HepG2 (cell line): Measurements from ENCODE around the gene LEUTX. TPM values are rescaled to one million over a fixed set of nuclear protein-coding genes. Genes with fewer than 3 reads are reported as not detected.
A peak's percentile ranks its signal among the peaks of the same experiment; 100 is the strongest.

Experiments used
- ATAC-seq: fragments of 200-7000 bp; cut with Tn5 transposase; 3 replicates; pipeline ENCODE4 v1.9.1; 2020; ENCODE audit warnings: mild to moderate bottlenecking, moderate library complexity
- BruUV-seq: library from RNA; stranded (reverse); fragments of 400-500 nt; replicated peaks from 2 replicates; lab custom pipeline; 2021; lab: Mats Ljungman, UMichigan
- CTCF ChIA-PET: fragments of 300-600 bp; formaldehyde crosslinking; extraction: SDS; loops from one replicate; lab custom pipeline; 2021; ENCODE audit warnings: low total read pairs, inconsistent platforms, low intra/inter-chr PET ratio; lab: Yijun Ruan, JAX
- POLR2A ChIA-PET: fragments of 350-600 bp; sonication (Branson Sonifier 250); formaldehyde crosslinking; loops from one replicate; lab custom pipeline; 2020; ENCODE audit warnings: antibody characterized with exemption, inconsistent platforms; lab: Yijun Ruan, JAX
- DNase-seq: peaks from one replicate; pipeline ENCODE4 v3.0.0-alpha.2; 2015; ENCODE audit warnings: low spot score
- FAIRE-seq: peaks from 3 replicates; lab custom pipeline; 2011; peaks lifted over from hg19 to GRCh38; lab: Jason Lieb, UNC
- H2AFZ ChIP-seq: one replicate; pipeline ENCODE4 v1.6.1; 2011; ENCODE audit warnings: low read length, inconsistent platforms
- H3K27ac ChIP-seq: fragments of 300-600 bp; 3 replicates; pipeline ENCODE4 v1.8.0; 2011; ENCODE audit warnings: mixed run types, mild to moderate bottlenecking, mixed read lengths, low read length, inconsistent platforms; ENCODE audit not compliant: insufficient read depth; ENCODE audit errors: extremely low read length
- H3K27me3 ChIP-seq, 2 experiments: fragments of 200-600 bp in 1 of 2; 2 replicates in 1 of 2; 3 replicates in 1 of 2; pipeline versions ENCODE4 v1.6.0 to v1.8.0; 2011; ENCODE audit warnings: low read length in 2 of 2, mild to moderate bottlenecking in 2 of 2, moderate library complexity in 2 of 2, inconsistent platforms in 1 of 2; ENCODE audit not compliant: insufficient read depth in 2 of 2, control insufficient read depth in 1 of 2
- H3K36me3 ChIP-seq, 2 experiments: fragments of 200-600 bp in 1 of 2; replicated peaks in 1 of 2; 2 replicates in 1 of 2; 3 replicates in 1 of 2; pipeline versions ENCODE4 v1.5.1 to v1.8.0; 2011; ENCODE audit warnings: low read length in 2 of 2, inconsistent platforms in 1 of 2; ENCODE audit not compliant: insufficient read depth in 2 of 2, control insufficient read depth in 1 of 2
- H3K4me1 ChIP-seq: 2 replicates; pipeline ENCODE4 v1.5.1; 2012; ENCODE audit warnings: low read length, inconsistent platforms; ENCODE audit not compliant: insufficient read depth
- H3K4me2 ChIP-seq: 2 replicates; pipeline ENCODE4 v1.6.0; 2011; ENCODE audit warnings: low read depth, low read length, inconsistent platforms
- H3K4me3 ChIP-seq, 3 experiments: fragments of 200-600 bp in 1 of 3; sonication (generic), shearing (Covaris generic) in 1 of 3; replicated peaks in 1 of 3; 2 replicates each; pipeline ENCODE4 v1.5.1; 2011 to 2016; ENCODE audit warnings: low read length in 3 of 3, inconsistent platforms in 2 of 3, low read depth in 2 of 3, mild to moderate bottlenecking in 2 of 3, control low read depth in 1 of 3, mixed read lengths in 1 of 3; ENCODE audit not compliant: insufficient read depth in 1 of 3
- H3K79me2 ChIP-seq: one replicate; pipeline ENCODE4 v1.6.1; 2011; ENCODE audit warnings: low read length, inconsistent platforms; ENCODE audit not compliant: insufficient read depth
- H3K9ac ChIP-seq: 2 replicates; pipeline ENCODE4 v1.6.0; 2011; ENCODE audit warnings: mild to moderate bottlenecking, low read depth, low read length, inconsistent platforms; ENCODE audit not compliant: insufficient read depth
- H3K9me3 ChIP-seq: 2 replicates; pipeline ENCODE4 v1.5.1; 2012; ENCODE audit warnings: mild to moderate bottlenecking, low read length
- H4K20me1 ChIP-seq: 2 replicates; pipeline ENCODE4 v1.6.0; 2011; ENCODE audit warnings: inconsistent platforms, mild to moderate bottlenecking, low read length, moderate library complexity; ENCODE audit not compliant: insufficient read depth
- AGO2 ChIP-seq: fragments of 200-400 bp; formaldehyde crosslinking; optimal IDR thresholded peaks from 2 replicates; pipeline ENCODE3; 2017; ENCODE audit warnings: mild to moderate bottlenecking, low read depth, low read length, moderate library complexity
- CBX2 ChIP-seq, 2 experiments: fragments of 200-600 bp in 1 of 2; sonication (generic); formaldehyde crosslinking in 1 of 2; IDR thresholded peaks; 2 replicates each; pipeline versions ENCODE4 v1.7.0 to v1.8.1; 2018 to 2022; ENCODE audit warnings: low read depth in 2 of 2, low read length in 1 of 2, mild to moderate bottlenecking in 1 of 2, missing genetic modification reagents in 1 of 2
- FOXC1 ChIP-seq: sonication (generic); formaldehyde crosslinking; IDR thresholded peaks from 2 replicates; pipeline ENCODE4 v1.8.0; 2022; ENCODE audit warnings: mild to moderate bottlenecking, missing genetic modification reagents, borderline replicate concordance
- HNRNPLL ChIP-seq: fragments of 200-400 bp; formaldehyde crosslinking; IDR thresholded peaks from 2 replicates; pipeline ENCODE4 v1.6.1; 2017; ENCODE audit warnings: mild to moderate bottlenecking, low read depth, low read length; ENCODE audit not compliant: poor library complexity, severe bottlenecking
- HOXD1 ChIP-seq: sonication (generic); formaldehyde crosslinking; IDR thresholded peaks from 2 replicates; pipeline ENCODE4 v1.5.0; 2020; ENCODE audit warnings: missing genetic modification reagents
- ISX ChIP-seq: sonication (generic); formaldehyde crosslinking; conservative IDR thresholded peaks from 2 replicates; pipeline ENCODE4 v1.5.0; 2020; ENCODE audit warnings: missing genetic modification reagents
- MBD4 ChIP-seq: IDR thresholded peaks from 2 replicates; pipeline ENCODE4 v1.6.1; 2012; ENCODE audit warnings: low read length, inconsistent platforms, borderline replicate concordance
- NFYB ChIP-seq: sonication (generic); formaldehyde crosslinking; IDR thresholded peaks from 2 replicates; pipeline ENCODE4 v1.4.0; 2020; ENCODE audit warnings: missing genetic modification reagents
- NFYC ChIP-seq: IDR thresholded peaks from 2 replicates; pipeline ENCODE4 v1.6.1; 2016; ENCODE audit warnings: missing genetic modification reagents, missing compliant biosample characterization
- NR2C2 ChIP-seq: sonication (generic); formaldehyde crosslinking; IDR thresholded peaks from 2 replicates; pipeline ENCODE4 v1.4.0; 2020; ENCODE audit warnings: missing genetic modification reagents, mild to moderate bottlenecking, moderate library complexity, borderline replicate concordance
- PAWR ChIP-seq: sonication (generic); formaldehyde crosslinking; IDR thresholded peaks from 2 replicates; pipeline ENCODE4 v1.4.0; 2020; ENCODE audit warnings: missing genetic modification reagents, mild to moderate bottlenecking, borderline replicate concordance
- RBFOX2 ChIP-seq: fragments of 200-400 bp; formaldehyde crosslinking; IDR thresholded peaks from 2 replicates; pipeline ENCODE4 v1.6.1; 2017; ENCODE audit warnings: low read depth, mild to moderate bottlenecking, low read length
- RFX1 ChIP-seq: fragments of 450-650 bp; IDR thresholded peaks from 2 replicates; pipeline ENCODE4 v1.6.1; 2017
- RFX5 ChIP-seq: IDR thresholded peaks from 2 replicates; pipeline ENCODE4 v1.6.1; 2011; ENCODE audit warnings: low read depth, low read length, improper control_type of control experiment
- RXRA ChIP-seq: sonication (generic); formaldehyde crosslinking; IDR thresholded peaks from 2 replicates; pipeline ENCODE4 v1.5.1; 2020; ENCODE audit warnings: missing genetic modification reagents
- ZNF501 ChIP-seq: sonication (generic); formaldehyde crosslinking; IDR thresholded peaks from 2 replicates; pipeline ENCODE4 v1.5.1; 2020; ENCODE audit warnings: mild to moderate bottlenecking, moderate library complexity, missing genetic modification reagents
- ZNF75D ChIP-seq: sonication (generic); formaldehyde crosslinking; IDR thresholded peaks from 2 replicates; pipeline ENCODE4 v1.8.1; 2023; ENCODE audit warnings: missing genetic modification reagents, mild to moderate bottlenecking, borderline replicate concordance
- WGBS: methylation state at CpG from one replicate; pipeline ENCODE4 v1.1.6; 2017; ENCODE audit warnings: low lambda C conversion rate; 5-methylcytosine and 5-hydroxymethylcytosine counted together
- in situ Hi-C: cut with HindIII; loops from 2 replicates; pipeline ENCODE4 v1.10.0; 2017; ENCODE audit warnings: low pct_unique_long_range_greater_than_20kb; ENCODE audit not compliant: extremely low pct_ligation_motif_present
- intact Hi-C: fragments of 100-400 bp; cut with micrococcal nuclease; formaldehyde crosslinking; loops from one replicate; pipeline ENCODE4 v1.10.0; 2022; ENCODE audit not compliant: unreplicated experiment
- polyA plus RNA-seq, 8 experiments: library from polyadenylated mRNA; depleted of rRNA in 3 of 8; stranded (reverse) in 7 of 8; unstranded in 1 of 8; fragments of >200 nt; fragmentation: Illumina TruSeq in 4 of 8; extraction: Trizol in 4 of 8; gene quantifications; 2 replicates each; pipeline versions ENCODE4 v1.2.1 to v1.2.3, GENCODE V29; 2011 to 2016; ENCODE audit warnings: low read depth in 4 of 8, missing spikeins in 1 of 8, mixed read lengths in 1 of 8; ENCODE audit not compliant: insufficient read depth in 1 of 8
- total RNA-seq, 5 experiments: library from RNA; depleted of rRNA; stranded (reverse); fragments of >200 nt; fragmentation: Illumina TruSeq; extraction: Trizol; gene quantifications; 2 replicates each; pipeline ENCODE4 v1.2.3, GENCODE V29; 2016; ENCODE audit warnings: low read depth in 1 of 5
- TF ChIP-seq, protein P1 (sequence below): sonication (generic); formaldehyde crosslinking; IDR thresholded peaks from 2 replicates; pipeline ENCODE4 v1.8.0; 2022; ENCODE audit warnings: missing genetic modification reagents, mild to moderate bottlenecking, moderate library complexity, borderline replicate concordance
- TF ChIP-seq, protein P2 (sequence below): sonication (generic); formaldehyde crosslinking; IDR thresholded peaks from 2 replicates; pipeline ENCODE4 v1.5.1; 2020; ENCODE audit warnings: mild to moderate bottlenecking, missing genetic modification reagents, moderate library complexity

Gene LEUTX
- total and polyA plus RNA-seq, 2 of the 13 experiments (the other 11 are each of a cell fraction or from before 2014, with no cell fraction given) = not detected

DNA sequence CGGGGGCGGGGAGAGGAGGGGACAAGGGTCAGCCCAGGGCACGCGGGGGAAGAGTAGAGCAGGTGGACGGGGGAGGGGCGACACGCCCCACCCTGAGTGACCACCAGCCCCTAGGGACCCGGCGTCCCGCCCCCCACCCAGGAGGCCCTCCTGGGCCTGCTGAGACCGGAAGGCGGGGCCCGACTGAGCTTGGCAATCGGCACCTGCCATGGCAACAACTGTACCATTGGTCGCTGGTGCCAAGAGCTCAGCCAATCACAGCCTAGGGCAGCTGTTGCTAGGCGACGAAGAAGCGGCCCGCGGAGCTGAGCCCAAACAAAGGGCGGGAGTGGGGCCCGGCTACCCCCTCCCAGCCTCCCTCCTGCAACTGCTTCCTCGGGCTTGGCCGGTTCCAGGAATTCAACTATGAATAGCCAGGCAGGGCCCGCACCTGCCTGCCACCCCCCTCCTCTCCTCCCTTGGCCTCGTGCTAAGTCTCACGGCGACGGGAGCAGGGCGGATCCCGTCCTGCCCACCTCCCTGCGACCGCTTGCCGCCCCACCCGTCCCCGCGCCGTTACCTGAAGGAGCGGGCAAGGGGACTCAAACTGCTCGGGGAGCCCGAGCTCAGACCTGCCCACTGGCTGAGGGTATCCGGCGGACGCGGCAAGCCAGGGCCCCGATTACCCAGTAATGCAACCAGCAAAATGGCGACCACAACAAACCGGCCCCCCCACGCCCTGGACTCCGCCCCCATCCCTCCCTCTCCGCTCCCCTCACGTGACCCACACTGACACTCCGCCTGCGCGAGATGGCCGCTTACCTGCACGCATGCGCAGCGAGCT lies 55.0 kb downstream of the LEUTX start, which contains the start of gene DYRK1B:
DYRK1B (minus strand) TSS at position 699 of the 823 bp plus-strand sequence. CDS start 2,295 bp downstream, outside the sequence.
- Histone ChIP-seq H3K27me3 (no peaks in the 10 kb centered on the region), H3K9ac (no peak within 1 kb of the TSS), H3K4me3 (no peak within 1 kb of the TSS), H4K20me1 (no peaks in the 10 kb centered on the region), H3K4me2 (no peak within 1 kb of the TSS), H3K27ac (no peak within 1 kb of the TSS), H2AFZ (no peak within 1 kb of the TSS), H3K4me1 (no peaks in the 10 kb centered on the region), H3K79me2 (peaks cover 1% of the 10 kb centered on the region), H3K36me3 (peaks cover 32 to 65% of the 10 kb centered on the region in 2 experiments), H3K9me3 (no peaks in the 10 kb centered on the region)
- WGBS = 96% methylated on average over 42 of the region's 59 CpGs
- CTCF ChIA-PET = no interaction called here
- FAIRE-seq (no peak), DNase-seq (no peak), ATAC-seq (peak; percentile 63)
- in situ Hi-C loops (no loop called here), intact Hi-C loops (no loop called here)
- POLR2A ChIA-PET = no interaction called here
- BruUV-seq = no TSS peak
- no peak for TF ChIP-seq NR2C2 (CRISPR knock-in tag)
- TF ChIP-seq MBD4 = no peak
- TF ChIP-seq, protein P1, sequence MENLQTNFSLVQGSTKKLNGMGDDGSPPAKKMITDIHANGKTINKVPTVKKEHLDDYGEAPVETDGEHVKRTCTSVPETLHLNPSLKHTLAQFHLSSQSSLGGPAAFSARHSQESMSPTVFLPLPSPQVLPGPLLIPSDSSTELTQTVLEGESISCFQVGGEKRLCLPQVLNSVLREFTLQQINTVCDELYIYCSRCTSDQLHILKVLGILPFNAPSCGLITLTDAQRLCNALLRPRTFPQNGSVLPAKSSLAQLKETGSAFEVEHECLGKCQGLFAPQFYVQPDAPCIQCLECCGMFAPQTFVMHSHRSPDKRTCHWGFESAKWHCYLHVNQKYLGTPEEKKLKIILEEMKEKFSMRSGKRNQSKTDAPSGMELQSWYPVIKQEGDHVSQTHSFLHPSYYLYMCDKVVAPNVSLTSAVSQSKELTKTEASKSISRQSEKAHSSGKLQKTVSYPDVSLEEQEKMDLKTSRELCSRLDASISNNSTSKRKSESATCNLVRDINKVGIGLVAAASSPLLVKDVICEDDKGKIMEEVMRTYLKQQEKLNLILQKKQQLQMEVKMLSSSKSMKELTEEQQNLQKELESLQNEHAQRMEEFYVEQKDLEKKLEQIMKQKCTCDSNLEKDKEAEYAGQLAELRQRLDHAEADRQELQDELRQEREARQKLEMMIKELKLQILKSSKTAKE (CRISPR knock-in tag) = no peak
- TF ChIP-seq RXRA (CRISPR knock-in tag) = peak; percentile 45; the same call in 1 of the 2 replicates
- no peak for TF ChIP-seq ISX (CRISPR knock-in tag)
- TF ChIP-seq CBX2 (IDR thresholded peaks at IDR 0.05; ENCODE audit: low read depth, low read length) = no peak
- no peak for TF ChIP-seq CBX2 (CRISPR knock-in tag; IDR thresholded peaks at IDR 0.05; ENCODE audit: low read depth)
- TF ChIP-seq RFX1 = peak; percentile 20; the same call in 1 of the 2 replicates
- TF ChIP-seq ZNF75D (CRISPR knock-in tag) = no peak
- peak; percentile 71 for TF ChIP-seq NFYB (CRISPR knock-in tag)
- no peak for TF ChIP-seq FOXC1 (CRISPR knock-in tag)
- TF ChIP-seq PAWR = no peak
- peak; percentile 84 for TF ChIP-seq AGO2
- TF ChIP-seq NFYC = peak; percentile 66
- peak; percentile 16; the same call in 1 of the 2 replicates for TF ChIP-seq RBFOX2
- peak; percentile 94 for TF ChIP-seq RFX5
- TF ChIP-seq, protein P2, sequence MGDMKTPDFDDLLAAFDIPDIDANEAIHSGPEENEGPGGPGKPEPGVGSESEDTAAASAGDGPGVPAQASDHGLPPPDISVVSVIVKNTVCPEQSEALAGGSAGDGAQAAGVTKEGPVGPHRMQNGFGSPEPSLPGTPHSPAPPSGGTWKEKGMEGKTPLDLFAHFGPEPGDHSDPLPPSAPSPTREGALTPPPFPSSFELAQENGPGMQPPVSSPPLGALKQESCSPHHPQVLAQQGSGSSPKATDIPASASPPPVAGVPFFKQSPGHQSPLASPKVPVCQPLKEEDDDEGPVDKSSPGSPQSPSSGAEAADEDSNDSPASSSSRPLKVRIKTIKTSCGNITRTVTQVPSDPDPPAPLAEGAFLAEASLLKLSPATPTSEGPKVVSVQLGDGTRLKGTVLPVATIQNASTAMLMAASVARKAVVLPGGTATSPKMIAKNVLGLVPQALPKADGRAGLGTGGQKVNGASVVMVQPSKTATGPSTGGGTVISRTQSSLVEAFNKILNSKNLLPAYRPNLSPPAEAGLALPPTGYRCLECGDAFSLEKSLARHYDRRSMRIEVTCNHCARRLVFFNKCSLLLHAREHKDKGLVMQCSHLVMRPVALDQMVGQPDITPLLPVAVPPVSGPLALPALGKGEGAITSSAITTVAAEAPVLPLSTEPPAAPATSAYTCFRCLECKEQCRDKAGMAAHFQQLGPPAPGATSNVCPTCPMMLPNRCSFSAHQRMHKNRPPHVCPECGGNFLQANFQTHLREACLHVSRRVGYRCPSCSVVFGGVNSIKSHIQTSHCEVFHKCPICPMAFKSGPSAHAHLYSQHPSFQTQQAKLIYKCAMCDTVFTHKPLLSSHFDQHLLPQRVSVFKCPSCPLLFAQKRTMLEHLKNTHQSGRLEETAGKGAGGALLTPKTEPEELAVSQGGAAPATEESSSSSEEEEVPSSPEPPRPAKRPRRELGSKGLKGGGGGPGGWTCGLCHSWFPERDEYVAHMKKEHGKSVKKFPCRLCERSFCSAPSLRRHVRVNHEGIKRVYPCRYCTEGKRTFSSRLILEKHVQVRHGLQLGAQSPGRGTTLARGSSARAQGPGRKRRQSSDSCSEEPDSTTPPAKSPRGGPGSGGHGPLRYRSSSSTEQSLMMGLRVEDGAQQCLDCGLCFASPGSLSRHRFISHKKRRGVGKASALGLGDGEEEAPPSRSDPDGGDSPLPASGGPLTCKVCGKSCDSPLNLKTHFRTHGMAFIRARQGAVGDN (CRISPR knock-in tag) = 0 out of 2 replicates have a peak, but pooled peaks have one; percentile 8
- TF ChIP-seq HOXD1 (CRISPR knock-in tag) = no peak
- TF ChIP-seq HNRNPLL = no peak
- no peak for TF ChIP-seq ZNF501 (CRISPR knock-in tag)
